ENCODE measurements around the gene TAF11L14.
"Not testable (repeated sequence)": the region's sequence is repeated elsewhere in the genome, so short reads cannot be mapped to it uniquely, and the experiment has no call there.

The TAF11L14 gene

DNA sequence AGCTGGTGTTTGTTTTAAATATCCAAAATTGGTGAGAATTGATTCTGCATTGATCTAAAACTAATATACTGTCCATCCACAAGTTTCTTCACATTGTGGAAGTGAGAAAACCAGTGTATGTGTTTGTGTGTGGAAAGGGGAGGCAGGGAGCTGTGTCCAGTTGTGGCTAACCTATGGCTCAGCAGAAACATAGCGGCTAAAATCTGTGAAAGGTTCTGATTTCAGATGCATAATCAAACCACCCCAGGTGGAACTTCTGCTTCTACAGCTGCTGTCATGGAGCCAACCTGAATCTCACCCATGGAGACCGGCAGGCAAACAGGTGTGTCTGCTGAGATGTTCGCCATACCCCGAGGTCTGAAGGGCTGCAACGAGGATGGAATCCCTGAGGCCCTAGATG lies at the start of gene TAF11L14:
TAF11L14 (plus strand) TSS at position 301 of the 400 bp plus-strand sequence.
- DNase-seq = no peak

GRCh38 chr5:17585658-17586057 lies 48.6 kb upstream of the TAF11L14 start, which contains the start of gene TAF11L7:
Gene TAF11L7 (minus strand): TSS chr5:17585758.
- DNase-seq = not testable (repeated sequence)

DNA sequence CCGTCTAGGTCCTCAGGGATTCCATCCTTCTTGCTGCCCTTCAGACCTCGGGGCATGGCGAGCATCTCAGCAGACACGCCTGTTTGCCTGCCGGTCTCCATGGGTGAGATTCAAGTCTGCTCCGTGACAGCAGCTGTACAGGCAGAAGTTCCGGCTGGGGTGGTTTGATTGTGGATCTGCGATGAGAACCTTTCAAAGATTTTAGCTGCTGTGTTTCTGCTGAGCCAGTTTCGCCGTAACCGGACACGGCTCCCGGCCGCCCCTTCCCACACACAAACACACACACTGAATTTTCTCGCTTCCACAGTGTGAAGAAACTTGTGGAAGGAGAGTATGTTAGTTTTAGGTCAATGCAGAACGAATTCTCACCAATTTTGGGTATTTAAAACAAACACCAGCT lies 43.4 kb upstream of the TAF11L14 start, which contains the start of gene TAF11L8:
TAF11L8 (minus strand) TSS at position 101 of the 400 bp plus-strand sequence.
- not testable (repeated sequence) for DNase-seq

DNA sequence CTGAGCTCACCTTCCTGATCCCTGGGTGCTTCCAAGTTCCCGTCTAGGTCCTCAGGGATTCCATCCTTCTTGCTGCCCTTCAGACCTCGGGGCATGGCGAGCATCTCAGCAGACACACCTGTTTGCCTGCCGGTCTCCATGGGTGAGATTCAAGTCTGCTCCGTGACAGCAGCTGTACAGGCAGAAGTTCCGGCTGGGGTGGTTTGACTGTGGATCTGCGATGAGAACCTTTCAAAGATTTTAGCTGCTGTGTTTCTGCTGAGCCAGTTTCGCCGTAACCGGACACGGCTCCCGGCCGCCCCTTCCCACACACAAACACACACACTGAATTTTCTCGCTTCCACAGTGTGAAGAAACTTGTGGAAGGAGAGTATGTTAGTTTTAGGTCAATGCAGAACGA lies 40.0 kb upstream of the TAF11L14 start, which contains the start of gene TAF11L9:
TAF11L9 (minus strand) TSS at position 140 of the 400 bp plus-strand sequence.
- not testable (repeated sequence) for DNase-seq

- not testable (repeated sequence) for DNase-seq
Observed at GRCh38 chr5:17597728-17598127, 36.5 kb upstream of the TAF11L14 start, which contains the start of gene TAF11L10. Gene TAF11L10 (minus strand): TSS chr5:17597828.

DNA sequence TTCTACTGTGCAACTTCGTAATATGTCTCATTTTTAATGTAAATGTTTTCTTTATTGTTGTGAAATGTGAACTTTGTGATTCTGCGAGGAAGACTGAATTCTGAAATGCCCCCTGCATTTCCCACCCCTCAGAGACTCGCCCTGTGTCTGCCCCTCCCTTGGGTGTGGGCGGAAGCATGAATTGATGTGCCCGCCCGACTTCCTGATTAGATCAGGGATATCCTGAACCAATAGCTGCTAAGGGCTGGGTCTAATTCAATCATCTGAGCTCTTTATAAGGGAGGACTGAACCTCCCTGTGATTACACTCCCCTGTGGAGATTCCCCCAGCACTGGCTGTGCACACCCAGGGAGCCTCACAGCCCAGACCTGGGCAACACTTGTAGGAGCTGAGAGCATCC lies 30.4 kb upstream of the TAF11L14 start, which contains the start of gene TAF11L11:
TAF11L11 (plus strand) TSS at position 304 of the 400 bp plus-strand sequence.
- DNase-seq = not testable (repeated sequence)

DNA sequence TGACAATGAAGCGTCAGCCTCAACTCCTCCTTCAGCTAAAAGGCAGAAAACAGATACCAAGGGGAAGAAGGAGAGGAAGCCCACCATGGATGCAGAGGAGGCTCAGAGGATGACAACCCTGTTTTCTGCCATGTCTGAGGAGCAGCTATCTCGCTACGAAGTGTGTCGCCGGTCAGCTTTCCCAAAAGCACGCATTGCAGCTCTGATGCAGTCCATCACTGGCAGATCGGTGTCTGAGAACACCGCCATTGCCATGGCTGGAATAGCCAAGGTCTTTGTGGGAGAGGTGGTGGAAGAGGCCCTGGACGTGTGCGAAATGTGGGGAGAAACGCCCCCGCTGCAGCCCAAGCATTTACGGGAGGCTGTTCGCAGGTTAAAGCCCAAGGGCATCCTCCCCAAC lies 29.3 kb upstream of the TAF11L14 start:
- DNase-seq = no peak

DNA sequence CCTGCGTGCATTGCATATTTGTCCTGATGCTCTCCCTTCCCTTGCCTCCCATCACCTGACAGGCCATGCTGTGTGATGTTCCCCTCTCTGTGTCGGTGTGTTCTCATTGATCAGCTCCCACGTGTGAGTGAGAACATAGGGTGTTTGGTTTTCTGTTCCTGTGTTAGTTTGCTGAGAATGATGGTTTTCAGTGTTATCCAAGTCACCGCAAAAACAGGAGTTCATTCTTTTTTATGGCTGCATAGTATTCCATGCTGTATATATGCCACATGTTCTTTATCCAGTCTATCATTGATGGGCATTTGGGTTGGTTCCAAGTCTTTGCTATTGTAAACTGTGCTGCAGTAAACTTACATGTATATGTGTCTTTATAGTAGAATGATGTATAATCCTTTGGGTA lies 26.8 kb upstream of the TAF11L14 start:
- DNase-seq = not testable (repeated sequence)

DNA sequence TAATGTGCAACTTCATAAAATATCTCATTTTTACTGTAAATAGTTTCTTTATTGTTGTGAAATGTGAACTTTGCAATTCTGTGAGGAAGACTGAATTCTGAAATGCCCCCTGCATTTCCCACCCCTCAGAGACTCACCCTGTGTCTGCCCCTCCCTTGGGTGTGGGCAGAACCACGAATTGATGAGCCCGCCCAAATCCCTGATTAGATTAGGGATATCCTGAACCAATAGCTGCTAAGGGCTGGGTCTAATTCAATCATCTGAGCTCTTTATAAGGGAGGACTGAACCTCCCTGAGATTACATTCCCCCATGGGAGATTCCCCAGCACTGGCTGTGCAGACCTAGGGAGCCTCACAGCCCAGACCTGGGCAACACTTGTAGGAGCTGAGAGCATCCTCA lies 24.2 kb upstream of the TAF11L14 start, which contains the start of gene TAF11L12:
TAF11L12 (plus strand) TSS at position 301 of the 400 bp plus-strand sequence.
- DNase-seq = not testable (repeated sequence)

DNA sequence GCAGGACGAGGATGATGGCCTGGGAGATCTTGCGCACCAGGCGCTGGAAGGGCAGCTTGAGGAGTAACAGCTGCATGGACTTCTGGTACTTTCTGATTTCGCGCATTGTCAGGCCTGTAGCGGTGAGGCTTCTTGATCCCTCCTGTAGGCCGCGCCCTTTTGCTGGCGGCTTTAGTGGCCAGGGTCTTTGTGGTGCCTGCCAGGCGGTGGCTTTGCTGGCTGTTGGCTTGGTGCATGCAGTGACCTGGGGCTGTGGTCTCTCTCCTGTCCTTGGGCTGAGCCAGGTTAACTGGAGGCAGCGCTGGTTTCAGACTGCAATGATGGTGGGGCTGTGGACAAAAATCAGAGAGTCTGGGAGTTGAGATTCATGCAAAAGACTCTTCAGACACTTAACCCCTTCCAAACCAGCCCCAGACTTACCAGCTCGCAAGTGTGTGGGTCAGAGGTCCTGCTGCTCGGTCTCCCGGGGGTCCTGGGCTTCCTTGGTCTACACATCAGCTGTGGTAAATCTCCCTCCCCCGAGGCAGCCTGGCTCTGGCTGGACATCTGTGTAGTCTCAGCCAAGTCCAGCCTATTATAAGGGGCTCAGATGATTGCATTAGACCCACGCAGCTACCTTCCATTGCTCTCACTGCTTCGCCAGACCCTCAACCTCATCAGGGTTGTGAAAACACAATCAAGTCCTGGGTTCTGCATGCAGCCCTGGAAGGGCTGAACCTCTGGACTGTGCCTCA lies 19.2 kb upstream of the TAF11L14 start:
- DNase-seq = no peak

GRCh38 chr5:17619354-17619753 lies 14.9 kb upstream of the TAF11L14 start:
- no peak for DNase-seq

GRCh38 chr5:17620627-17621026 lies 13.6 kb upstream of the TAF11L14 start:
- no peak for DNase-seq

DNA sequence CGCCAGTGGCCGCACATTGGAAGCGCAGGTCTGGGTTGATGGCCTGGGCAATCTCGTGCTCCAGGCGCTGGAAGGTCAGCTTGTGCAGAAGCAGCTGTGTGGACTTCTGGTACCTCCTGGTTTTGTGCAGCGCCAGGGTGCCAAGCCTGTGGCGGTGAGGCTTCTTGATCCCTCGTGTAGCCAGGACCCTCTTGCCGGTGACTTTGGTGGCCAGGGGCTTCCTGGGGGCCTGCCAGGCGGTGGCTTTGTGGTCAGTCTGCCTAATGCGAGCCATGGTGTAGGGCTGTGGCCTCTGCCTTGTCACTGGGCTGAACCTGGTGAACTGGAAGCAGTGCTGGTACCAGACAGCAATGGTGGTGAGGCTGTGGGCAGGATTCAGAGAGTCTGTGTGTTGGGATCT lies 8.6 kb upstream of the TAF11L14 start:
- DNase-seq = no peak

- DNase-seq = not testable (repeated sequence)
Observed at GRCh38 chr5:17631788-17632187, 2.5 kb upstream of the TAF11L14 start, which contains the start of gene TAF11L13. Gene TAF11L13 (plus strand): TSS chr5:17632088.

DNA sequence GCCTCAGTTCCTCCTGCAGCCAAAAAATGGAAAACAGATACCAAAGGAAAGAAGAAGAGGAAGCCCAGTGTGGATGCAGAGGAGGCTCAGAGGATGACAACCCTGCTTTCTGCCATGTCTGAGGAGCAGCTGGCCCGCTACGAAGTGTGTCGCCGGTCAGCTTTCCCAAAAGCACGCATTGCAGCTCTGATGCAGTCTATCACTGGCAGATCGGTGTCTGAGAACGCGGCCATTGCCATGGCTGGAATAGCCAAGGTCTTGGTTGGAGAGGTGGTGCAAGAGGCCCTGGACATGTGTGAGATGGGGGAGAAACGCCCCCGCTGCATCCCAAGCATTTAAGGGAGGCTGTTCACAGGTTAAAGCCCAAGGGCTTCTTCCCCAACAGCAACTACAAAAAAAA lies 15.0 kb downstream of the TAF11L14 start:
- not testable (repeated sequence) for DNase-seq

DNA sequence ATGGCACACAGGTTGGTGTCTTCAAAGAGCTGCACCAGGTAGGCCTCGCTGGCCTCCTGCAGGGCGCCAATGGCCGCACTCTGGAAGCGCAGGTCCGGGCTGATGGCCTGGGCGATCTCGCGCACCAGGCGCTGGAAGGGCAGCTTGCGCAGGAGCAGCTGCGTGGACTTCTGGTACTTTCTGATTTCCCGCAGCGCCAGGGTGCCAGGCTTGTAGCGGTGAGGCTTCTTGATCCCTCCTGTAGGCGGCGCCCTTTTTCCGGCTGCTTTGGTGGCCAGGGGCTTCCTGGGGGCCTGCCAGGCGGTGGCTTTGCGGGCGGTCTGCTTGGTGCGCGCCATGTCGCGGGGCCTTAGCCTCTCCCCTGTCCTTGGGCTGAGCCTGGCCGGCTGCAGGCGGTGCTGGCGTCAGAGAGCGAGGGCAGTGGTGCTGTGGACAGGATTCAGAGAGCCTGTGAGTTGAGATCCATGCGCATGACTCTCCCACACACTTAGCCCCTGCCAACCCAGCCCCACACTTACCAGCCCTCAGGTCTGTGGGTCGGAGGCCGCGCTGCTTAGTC lies 21.0 kb downstream of the TAF11L14 start:
- not testable (repeated sequence) for DNase-seq

DNA sequence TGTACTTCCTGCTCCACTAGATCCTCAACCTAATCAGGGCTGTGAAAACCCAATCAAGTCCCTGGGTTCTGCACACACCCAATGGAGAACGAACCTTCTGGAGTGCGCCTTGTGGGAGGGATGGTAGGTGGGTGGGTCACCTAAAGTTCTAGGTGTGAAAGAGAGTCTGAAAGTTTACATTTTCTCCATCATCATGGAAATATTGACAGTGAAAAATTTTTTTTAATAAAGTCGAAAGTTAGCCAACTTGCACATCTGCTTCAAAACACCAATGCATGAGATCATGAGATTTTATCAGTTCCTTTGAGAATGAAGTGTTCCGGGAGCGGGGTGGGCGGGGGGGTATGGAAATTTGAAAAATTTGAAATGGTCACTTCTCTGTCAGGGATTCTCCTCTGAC lies 21.7 kb downstream of the TAF11L14 start:
- DNase-seq = no peak

GRCh38 chr5:17663182-17663581 lies 28.9 kb downstream of the TAF11L14 start:
- DNase-seq = no peak

GRCh38 chr5:17665836-17666235 lies 31.6 kb downstream of the TAF11L14 start:
- DNase-seq = no peak

DNA sequence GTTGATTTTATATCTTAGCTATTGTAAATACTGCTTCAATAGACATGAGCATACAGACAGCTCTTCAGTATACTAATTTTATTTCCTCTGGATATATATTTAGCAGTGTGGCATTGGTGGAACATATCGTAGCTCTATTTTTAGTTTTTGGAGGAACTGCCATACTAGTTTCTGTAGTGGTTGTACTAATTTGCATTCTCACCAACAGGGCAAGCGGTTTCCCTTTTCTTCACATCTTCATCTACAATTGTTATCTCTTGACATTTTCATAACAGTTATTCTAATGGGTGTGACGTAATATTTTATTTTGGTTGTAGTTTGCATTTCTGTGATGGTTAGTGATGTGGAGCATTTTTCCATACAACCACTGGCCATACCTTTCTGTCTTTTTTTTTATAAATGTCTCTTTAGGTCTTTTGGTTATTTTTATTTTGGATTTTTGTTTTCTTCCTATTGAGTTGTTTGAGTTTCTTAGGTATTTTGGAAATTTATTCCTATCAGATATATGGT lies 32.5 kb downstream of the TAF11L14 start:
- DNase-seq = no peak

- no peak for DNase-seq
Observed at GRCh38 chr5:17670353-17670752, 36.1 kb downstream of the TAF11L14 start.

DNA sequence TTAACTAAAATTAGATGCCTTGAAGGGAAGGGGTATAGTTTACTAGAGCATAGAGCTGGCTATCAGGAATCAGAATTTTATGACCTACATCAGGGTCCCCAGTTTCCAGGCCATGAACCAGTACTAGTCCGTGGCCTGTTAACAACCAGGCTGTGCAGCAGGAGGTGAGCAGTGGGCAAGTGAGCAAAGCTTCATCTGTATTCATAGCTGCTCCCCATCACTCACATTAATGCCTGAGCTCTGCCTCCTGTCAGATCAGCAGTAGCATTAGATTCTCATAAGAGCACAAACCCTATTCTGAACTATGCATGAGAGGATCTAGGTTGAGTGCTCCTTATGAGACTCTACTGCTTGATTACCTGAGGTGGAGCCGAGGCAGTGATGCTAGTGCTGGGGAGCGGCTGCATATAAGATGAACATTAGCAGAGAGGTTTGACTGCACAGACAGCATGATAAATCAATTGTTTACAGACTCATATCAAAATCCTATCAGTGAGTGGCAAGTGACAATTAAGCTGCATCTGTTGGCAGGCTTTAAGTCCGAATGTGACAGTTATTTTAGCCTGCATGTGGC lies 44.6 kb downstream of the TAF11L14 start:
- no peak for DNase-seq

- DNase-seq = no peak
Observed at GRCh38 chr5:17679597-17680203, 45.4 kb downstream of the TAF11L14 start.

All from NCI-H2081 treated with DMSO at 0.1 percent for 48 hours (cell line).